NCI-H69 (cell line): ENCODE measurements around the gene FUT7.

Source experiments
- DNase-seq: peaks from one replicate; lab custom pipeline; 2025; lab: John Stamatoyannopoulos, UW

The FUT7 gene

DNA sequence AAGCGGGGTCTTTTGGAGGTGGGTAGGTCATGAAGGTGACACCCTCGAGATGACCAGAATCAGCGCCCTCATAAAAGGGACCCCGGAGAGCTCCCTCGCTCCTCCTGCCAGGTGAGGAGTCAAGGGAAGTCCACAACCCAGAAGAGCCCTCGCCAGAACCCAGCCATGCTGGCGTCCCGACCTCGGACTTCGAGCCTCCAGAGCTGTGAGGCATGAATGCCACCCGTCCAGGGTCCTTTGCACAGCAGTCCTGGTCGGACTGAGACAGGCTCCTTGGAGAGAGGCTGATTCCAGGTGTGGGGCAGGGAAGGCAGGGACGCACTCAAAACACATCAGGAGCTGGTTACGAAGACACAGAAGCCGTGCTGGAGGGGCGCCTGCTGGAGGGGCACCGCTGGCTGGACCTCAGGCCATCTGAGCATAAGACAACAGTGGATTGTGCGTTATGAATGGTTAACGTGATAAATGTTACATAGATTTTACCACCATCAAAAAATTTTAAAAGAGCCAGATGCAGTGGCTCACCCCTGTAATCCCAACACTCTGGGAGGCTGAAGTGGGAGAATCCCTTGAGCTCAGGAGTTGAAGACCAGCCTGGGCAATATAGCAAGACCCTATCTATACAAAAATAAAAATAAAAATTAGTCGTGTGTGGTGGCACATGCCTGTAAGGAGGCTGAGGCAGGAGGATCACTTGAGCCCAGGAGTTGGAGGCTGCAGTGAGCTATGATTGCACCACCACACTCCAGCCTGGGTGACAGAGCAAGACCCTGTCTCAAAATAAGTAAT, 29.8 kb downstream of the FUT7 start:
- no peak for DNase-seq

DNA sequence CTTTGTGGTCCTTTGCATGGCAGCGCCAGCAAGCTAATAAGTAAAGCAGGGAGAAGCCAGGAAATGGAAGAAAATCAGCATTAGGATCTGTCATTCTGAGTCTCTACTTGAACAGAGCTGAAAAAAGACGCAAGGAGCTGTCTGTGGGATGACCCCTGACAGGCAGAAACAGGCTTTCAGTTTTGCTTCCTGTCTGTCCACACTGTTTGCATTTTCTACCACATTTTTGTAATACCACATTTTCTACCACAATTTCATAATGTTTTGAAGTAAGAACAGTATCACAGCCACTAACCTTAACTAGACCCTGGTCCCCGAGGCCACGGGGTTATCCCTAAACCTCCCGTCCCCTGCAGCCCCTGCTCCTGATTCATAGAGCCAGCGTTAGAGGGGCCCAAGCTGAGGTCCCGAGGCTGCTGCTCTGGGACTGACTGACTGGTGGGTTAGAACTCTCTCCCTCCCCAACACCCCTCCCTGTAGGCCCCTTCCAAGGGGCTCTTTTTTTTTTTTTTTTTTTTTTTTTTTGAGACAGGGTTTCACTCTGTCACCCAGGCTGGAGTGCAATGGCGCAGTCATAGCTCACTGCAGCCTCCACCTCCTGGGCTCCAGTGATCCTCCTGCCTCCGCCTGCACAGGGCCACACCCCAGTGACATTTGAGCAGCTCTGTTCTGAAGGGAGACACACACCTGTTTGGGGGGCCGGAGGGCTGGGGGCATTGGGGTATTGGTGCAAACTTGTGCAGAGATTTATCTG, 31.5 kb downstream of the FUT7 start:
- DNase-seq: no peak

DNA sequence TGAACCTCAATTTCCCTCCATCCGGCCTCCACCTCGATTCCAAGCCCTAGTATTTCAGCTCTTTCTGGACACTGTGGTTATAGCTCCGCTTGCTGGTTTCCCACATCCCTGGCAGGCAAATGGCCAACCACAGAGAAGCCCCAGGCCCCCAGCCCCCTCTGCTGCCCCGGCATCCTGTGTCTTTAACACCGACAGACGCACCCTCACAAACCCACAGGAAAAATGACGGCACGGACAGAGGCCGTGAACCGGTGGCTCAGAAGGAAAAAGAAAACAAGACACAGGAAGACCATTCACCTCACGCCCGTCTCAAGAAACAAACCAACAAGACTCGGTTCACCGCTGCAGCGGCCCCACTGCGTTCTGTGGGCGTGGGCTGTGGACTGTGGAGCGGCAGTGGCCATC, 34.1 kb downstream of the FUT7 start:
- no peak for DNase-seq

GRCh38 chr9:136997371-136997770, 34.5 kb downstream of the FUT7 start:
- DNase-seq: no peak

GRCh38 chr9:136996361-136997292, 35.3 kb downstream of the FUT7 start, which contains the start of gene CLIC3:
TSS of gene CLIC3 (minus strand) at chr9:136996568. CDS start at chr9:136996543, 25 bp downstream.
- DNase-seq: peak; percentile 74

- DNase-seq: peak; percentile 55
Measured at GRCh38 chr9:136995772-136996311, 36.0 kb downstream of the FUT7 start.

- no peak for DNase-seq
Measured at GRCh38 chr9:136995362-136995761, 36.5 kb downstream of the FUT7 start.

DNA sequence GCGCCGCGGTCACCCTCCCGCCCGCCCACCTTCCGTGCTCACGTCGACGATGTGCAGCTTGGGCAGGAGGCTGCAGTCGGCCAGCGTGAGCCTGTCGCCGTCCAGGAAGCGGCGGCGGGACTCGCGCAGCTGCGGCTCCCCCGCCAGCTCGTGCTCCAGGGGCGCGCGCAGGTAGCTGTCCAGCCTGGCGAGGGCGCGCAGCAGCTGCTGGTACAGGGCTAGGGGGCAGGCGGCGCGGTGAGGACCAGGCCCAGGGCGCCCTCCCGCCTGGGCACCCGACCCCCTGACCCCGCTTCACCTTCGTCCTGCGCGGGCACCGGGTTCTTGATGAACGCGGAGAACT, 37.0 kb downstream of the FUT7 start:
- no peak for DNase-seq

- no peak for DNase-seq
Measured at GRCh38 chr9:136994180-136994887, 37.6 kb downstream of the FUT7 start.

GRCh38 chr9:136992819-136993369, 39.0 kb downstream of the FUT7 start:
- no peak for DNase-seq

DNA sequence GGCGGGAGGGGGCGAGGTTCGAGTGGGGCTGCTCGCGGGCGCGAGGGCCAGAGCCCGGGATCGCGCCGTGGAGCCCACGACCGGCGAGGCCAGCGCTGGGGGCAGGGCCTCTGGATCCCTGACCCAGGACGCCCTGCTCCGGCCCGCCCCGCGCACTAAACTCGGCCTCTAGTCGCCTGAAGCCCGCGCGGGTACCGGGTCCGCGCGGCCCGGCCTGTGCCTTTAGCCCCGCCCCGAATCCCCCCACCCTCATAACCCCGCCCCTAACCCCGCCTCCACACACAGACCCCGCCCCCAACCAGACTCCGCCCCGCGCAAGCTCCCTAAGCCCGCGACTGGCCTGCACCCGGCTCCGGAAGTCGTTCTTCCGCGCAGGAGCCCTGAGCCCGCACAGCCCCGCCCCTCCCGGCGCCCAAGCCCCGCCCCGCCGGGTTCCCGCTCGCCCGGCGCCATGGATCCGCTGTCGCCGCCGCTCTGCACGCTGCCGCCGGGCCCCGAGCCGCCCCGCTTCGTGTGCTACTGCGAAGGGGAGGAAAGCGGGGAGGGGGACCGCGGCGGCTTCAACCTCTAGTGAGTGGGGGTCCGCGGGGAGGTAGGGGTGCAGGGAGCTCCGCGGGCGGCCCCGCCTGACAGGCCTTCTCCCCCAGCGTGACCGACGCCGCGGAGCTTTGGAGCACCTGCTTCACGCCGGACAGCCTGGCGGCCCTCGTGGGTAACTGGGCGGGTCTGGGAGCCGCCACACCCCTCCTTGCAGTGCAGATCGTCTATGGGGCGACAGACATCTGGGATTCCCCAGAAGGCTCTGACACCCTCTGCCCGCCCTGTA, 39.7 kb downstream of the FUT7 start, which contains the start of gene PAXX:
Gene PAXX, plus strand, starts transcription at position 430 of the 826 bp plus-strand sequence. Its CDS starts 22 bp downstream, at position 452.
- DNase-seq: peak; percentile 94

DNA sequence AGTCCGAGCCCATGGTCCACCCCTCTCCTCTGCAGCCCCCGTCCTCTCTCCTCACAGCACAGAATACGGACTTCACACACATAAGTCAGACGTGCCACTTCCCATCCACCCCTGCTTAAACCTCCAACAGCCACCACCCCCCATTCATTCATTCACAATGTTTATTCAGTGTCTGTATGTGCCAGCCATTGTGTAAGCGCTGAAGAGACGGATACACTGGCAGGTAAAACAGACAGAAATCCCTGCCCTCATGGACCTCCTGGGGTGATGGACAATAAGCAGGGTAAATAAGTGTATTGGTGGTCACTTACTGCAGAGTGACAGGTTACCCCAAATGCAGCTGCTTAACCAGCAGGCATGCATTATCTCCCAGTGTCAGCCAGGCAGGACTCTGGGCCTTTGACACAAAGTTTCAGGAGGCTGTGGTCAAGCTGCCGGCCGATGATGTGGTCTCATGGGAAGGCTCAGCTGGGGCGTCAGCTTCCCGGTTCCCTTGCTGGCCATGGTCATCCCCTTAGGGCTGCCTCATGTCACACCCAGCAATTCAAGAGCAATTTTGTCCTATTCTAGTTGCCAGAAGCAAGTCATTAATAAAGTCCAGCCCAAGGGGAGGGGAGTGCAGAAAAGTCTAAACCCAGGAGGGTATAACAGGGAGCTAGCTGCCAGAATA, 41.5 kb downstream of the FUT7 start:
- peak; percentile 93 for DNase-seq

DNA sequence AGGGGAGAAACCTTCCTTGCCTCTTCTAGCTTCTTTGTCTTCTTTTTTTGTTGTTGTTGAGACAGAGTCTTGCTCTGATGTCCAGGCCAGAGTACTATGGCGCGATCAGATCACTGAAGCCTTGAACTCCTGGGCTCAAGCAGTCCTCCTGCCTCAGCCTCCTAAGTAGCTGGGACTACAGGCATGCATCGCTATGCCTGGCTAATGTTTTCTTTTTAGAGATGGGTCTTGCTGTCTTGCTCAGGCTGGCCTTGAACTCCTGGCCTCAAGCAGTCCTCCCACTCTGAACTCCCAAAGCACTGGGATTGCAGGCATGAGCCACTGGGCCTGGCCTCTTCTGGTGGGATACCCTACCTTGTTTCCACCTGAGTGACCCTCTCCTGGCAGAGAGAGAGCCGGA, 43.0 kb downstream of the FUT7 start:
- no peak for DNase-seq

DNA sequence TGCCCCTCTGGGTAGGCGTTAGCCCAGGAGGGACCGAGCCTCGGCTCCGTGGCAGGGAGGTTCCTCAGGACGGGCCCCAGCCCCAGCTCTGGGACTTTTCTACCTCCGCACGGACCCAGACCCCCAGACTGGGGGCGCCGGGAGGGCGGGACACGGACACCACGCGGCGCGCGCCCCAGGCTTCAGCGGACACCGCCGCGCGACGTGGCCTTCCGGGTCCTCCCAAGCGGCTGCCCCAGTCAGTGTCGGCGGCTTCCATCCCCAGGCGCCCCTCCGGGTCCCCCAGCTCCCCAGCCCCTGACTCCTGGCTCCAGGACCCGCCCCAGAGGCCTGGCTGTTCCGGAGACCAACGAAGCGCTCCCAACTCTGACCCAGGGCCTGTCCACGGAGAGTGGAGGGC, 46.0 kb downstream of the FUT7 start:
- DNase-seq: no peak

DNA sequence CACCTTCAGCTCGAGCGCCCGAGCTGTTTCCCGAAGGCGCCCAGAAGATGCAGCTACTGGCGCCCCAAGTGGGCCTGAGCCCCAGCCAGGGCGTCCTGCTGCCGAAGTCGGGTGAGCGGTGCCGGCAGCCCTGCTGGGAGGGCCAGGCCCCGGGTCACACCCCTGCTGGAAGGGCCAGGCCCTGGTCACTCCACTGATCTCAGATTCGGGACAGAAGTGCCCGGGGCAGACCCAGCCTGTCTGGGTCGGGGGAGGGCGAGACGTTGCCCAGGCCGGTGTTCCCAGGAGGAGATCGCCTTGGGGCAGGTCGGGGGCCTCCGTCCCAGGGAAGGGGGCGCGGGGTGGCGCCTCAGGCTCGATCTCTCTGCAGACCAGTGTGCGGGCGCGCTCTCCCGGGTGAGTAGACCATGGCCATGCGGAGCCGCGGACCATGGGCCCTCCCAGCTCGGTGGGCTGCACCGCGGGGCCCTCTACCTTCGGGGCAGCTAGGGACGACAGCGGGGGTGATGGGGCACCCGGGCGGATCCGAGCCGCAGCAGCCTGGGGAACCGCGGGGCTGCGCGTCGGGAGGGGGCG, 46.8 kb downstream of the FUT7 start:
- DNase-seq: no peak

- DNase-seq: no peak
Measured at GRCh38 chr9:136984464-136985026, 47.3 kb downstream of the FUT7 start.

- no peak for DNase-seq
Measured at GRCh38 chr9:136983656-136984314, 48.1 kb downstream of the FUT7 start.

DNA sequence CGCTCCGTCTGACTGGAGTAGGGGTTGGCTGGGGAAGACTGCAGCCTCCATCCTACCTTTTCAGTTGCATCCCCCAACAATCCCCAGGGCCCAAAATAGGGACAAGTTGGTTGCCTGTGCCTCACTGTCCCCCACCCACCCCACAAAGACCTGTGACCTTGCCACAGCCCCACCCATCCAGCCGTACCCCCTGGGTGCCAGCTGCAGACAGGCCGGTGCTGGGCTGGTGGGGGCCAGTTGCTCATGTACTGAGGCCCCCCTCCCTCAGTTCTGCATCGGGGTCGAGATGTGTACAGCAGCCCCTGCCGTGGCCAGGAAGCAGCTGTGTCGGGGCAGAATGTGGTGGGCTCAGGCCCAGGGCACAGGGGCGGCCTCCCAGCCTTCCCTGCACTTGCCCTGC, 48.7 kb downstream of the FUT7 start:
- DNase-seq: no peak
